ENCODE measurements around the gene PABPN1.

DNA sequence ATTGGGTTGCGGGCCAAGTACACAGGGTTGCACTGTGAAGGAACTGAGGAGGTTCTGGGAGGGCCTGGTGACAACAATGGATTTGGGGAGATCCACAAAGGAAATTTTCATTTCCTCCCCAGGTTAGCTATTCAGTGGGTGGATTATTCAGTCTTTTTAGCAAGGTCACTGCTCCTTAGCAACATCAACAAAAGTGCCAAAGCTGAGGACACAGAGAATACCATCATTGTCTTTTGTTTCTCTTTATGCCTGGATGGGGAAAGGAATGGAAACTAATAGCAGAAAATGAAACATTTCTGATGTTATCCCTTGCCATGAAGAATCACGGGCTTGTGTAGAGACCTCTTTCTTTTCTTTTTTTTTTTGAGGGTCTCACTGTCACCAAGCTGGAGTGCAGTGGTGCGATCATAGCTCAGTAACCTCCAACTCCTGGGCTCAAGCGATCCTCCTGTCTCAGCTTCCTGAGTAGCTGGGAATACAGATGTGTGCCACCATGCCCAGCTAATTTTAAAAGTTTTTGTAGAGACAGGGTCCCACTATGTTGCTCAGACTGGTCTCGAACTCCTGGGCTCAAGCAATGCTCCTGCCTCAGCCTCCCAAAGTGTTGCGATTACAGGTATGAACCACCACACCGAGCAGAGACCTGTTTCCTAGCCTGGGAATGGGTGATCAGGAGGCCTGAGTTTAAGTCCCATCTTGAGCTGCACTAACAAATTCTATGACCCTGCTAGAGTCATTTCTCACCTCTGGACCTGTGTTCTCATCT lies 25.1 kb upstream of the PABPN1 start:
- TF ChIP-seq ZFP3 (CRISPR knock-in tag; IDR thresholded peaks at IDR 0.05) (no peak), ISL1 (CRISPR knock-in tag; IDR thresholded peaks at IDR 0.05) (no peak), RARB (CRISPR knock-in tag; IDR thresholded peaks at IDR 0.05) (no peak), GLIS3 (CRISPR knock-in tag; IDR thresholded peaks at IDR 0.05) (no peak), TOX (CRISPR knock-in tag; IDR thresholded peaks at IDR 0.05; ENCODE audit: borderline replicate concordance) (no peak), ZNF70 (CRISPR knock-in tag; IDR thresholded peaks at IDR 0.05) (no peak), ZC3H10 (CRISPR knock-in tag; IDR thresholded peaks at IDR 0.05) (no peak), BACH2 (CRISPR knock-in tag; IDR thresholded peaks at IDR 0.05; ENCODE audit: borderline replicate concordance) (no peak)
- TF ChIP-seq, protein P1, sequence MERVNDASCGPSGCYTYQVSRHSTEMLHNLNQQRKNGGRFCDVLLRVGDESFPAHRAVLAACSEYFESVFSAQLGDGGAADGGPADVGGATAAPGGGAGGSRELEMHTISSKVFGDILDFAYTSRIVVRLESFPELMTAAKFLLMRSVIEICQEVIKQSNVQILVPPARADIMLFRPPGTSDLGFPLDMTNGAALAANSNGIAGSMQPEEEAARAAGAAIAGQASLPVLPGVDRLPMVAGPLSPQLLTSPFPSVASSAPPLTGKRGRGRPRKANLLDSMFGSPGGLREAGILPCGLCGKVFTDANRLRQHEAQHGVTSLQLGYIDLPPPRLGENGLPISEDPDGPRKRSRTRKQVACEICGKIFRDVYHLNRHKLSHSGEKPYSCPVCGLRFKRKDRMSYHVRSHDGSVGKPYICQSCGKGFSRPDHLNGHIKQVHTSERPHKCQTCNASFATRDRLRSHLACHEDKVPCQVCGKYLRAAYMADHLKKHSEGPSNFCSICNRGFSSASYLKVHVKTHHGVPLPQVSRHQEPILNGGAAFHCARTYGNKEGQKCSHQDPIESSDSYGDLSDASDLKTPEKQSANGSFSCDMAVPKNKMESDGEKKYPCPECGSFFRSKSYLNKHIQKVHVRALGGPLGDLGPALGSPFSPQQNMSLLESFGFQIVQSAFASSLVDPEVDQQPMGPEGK (CRISPR knock-in tag; IDR thresholded peaks at IDR 0.05; ENCODE audit: borderline replicate concordance): no peak
- TF ChIP-seq, protein P2, sequence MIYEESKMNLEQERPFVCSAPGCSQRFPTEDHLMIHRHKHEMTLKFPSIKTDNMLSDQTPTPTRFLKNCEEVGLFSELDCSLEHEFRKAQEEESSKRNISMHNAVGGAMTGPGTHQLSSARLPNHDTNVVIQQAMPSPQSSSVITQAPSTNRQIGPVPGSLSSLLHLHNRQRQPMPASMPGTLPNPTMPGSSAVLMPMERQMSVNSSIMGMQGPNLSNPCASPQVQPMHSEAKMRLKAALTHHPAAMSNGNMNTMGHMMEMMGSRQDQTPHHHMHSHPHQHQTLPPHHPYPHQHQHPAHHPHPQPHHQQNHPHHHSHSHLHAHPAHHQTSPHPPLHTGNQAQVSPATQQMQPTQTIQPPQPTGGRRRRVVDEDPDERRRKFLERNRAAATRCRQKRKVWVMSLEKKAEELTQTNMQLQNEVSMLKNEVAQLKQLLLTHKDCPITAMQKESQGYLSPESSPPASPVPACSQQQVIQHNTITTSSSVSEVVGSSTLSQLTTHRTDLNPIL (CRISPR knock-in tag; IDR thresholded peaks at IDR 0.05; ENCODE audit: low read depth): no peak
- TF ChIP-seq, protein P3, sequence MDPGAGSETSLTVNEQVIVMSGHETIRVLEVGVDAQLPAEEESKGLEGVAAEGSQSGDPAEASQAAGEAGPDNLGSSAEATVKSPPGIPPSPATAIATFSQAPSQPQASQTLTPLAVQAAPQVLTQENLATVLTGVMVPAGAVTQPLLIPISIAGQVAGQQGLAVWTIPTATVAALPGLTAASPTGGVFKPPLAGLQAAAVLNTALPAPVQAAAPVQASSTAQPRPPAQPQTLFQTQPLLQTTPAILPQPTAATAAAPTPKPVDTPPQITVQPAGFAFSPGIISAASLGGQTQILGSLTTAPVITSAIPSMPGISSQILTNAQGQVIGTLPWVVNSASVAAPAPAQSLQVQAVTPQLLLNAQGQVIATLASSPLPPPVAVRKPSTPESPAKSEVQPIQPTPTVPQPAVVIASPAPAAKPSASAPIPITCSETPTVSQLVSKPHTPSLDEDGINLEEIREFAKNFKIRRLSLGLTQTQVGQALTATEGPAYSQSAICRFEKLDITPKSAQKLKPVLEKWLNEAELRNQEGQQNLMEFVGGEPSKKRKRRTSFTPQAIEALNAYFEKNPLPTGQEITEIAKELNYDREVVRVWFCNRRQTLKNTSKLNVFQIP (CRISPR knock-in tag; IDR thresholded peaks at IDR 0.05; ENCODE audit: borderline replicate concordance, low read depth): no peak
